Measurements from ENCODE around the gene PLA2G12A.

- TF ChIP-seq CTCF (IDR thresholded peaks at IDR 0.05) (no peak), POLR2A (IDR thresholded peaks at IDR 0.05) (peak; percentile 40 to 74)
Measured at GRCh38 chr4:109729718-109730618, at the start of gene PLA2G12A.

All from uterus (tissue), 2 donors.